Activated CD4-positive, alpha-beta T cell treated with anti-CD3 and anti-CD28 coated beads, Interleukin-2, amount 50 U/mL, for 4 hours (primary cell): ENCODE measurements around the gene TOGARAM2.
A peak's percentile ranks its signal among the peaks of the same experiment; 100 is the strongest.

Experiments
- DNase-seq, 2 experiments: peaks; one replicate each; pipeline ENCODE4 v3.0.0-alpha.2; 2020

TOGARAM2 gene

GRCh38 chr2:29000481-29000880, 19.4 kb downstream of the TOGARAM2 start:
- DNase-seq: peak in 1 of 2 experiments; percentile 19

GRCh38 chr2:29000956-29001355, 19.9 kb downstream of the TOGARAM2 start:
- no peak for DNase-seq

- no peak for DNase-seq
Measured at GRCh38 chr2:29001806-29002205, 20.7 kb downstream of the TOGARAM2 start.

- no peak for DNase-seq
Measured at GRCh38 chr2:29004755-29005154, 23.7 kb downstream of the TOGARAM2 start.

- DNase-seq: no peak
Measured at GRCh38 chr2:29005331-29005730, 24.2 kb downstream of the TOGARAM2 start.

GRCh38 chr2:29006092-29006979, 25.2 kb downstream of the TOGARAM2 start:
- DNase-seq: no peak

- no peak for DNase-seq
Measured at GRCh38 chr2:29006980-29007301, 25.8 kb downstream of the TOGARAM2 start.

GRCh38 chr2:29009270-29009669, 28.2 kb downstream of the TOGARAM2 start:
- DNase-seq: no peak

GRCh38 chr2:29009711-29010677, 28.9 kb downstream of the TOGARAM2 start:
- DNase-seq: no peak

- DNase-seq: peak in 1 of 2 experiments; percentile 28
Measured at GRCh38 chr2:29010946-29011345, 29.8 kb downstream of the TOGARAM2 start.

- DNase-seq: peak; percentile 62 to 67
Measured at GRCh38 chr2:29011418-29012060, 30.4 kb downstream of the TOGARAM2 start.

- DNase-seq: no peak
Measured at GRCh38 chr2:29012211-29012681, 31.1 kb downstream of the TOGARAM2 start.

- no peak for DNase-seq
Measured at GRCh38 chr2:29013057-29013780, 32.1 kb downstream of the TOGARAM2 start.

- no peak for DNase-seq
Measured at GRCh38 chr2:29014331-29014730, 33.2 kb downstream of the TOGARAM2 start.

GRCh38 chr2:29014811-29015421, 33.8 kb downstream of the TOGARAM2 start:
- peak; percentile 53 to 58 for DNase-seq

- no peak for DNase-seq
Measured at GRCh38 chr2:29015701-29016470, 34.8 kb downstream of the TOGARAM2 start.

- DNase-seq: no peak
Measured at GRCh38 chr2:29016504-29016903, 35.4 kb downstream of the TOGARAM2 start.

GRCh38 chr2:29017716-29018435, 36.8 kb downstream of the TOGARAM2 start:
- no peak for DNase-seq

GRCh38 chr2:29021886-29022285, 40.8 kb downstream of the TOGARAM2 start:
- DNase-seq: no peak

GRCh38 chr2:29022679-29023078, 41.6 kb downstream of the TOGARAM2 start:
- no peak for DNase-seq
